ENCODE data around the gene PRRT1B.
"Not testable (repeated sequence)": the region's sequence is repeated elsewhere in the genome, so short reads cannot be mapped to it uniquely, and the experiment has no call there.

PRRT1B gene

DNA sequence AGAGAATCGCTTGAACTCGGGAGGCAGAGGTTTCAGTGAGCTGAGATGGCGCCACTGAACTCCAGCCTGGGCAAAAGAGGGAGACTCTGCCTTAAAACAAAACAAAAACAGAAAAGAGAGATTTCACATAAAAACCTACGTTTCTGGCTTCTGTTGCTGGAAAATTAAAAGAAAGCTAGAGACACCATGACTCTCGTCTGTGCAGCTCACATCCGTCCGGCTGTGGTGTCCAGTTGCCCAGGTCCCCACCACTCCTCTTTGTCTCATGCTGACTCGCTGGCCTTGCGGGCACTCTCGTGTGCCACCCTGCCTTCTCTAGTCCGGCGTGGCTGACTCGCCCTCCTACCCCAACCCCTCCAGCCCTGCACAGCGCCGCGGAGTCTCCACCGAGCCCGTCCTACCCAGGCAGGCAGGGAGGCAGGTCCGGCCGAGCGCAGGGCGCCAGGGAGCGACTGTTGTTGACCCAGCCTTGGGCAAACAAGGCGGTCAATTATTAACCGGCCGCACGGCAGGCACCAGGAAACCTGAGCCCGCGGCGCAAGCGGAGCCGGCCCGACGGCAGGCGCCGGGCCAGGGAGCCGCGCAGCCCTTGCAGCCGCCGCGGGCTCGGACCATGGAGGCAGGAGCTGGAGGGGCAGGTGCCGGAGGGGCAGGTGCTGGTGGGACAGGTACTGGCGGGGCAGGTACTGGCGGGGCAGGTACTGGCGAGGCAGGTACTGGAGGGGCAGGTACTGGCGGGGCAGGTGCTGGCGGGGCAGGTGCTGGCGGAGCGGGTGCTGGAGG lies at the start of gene PRRT1B:
Gene PRRT1B (plus strand): TSS at position 521 of the 783 bp plus-strand sequence. CDS start 93 bp downstream, at position 614.
- DNase-seq, result no peak

DNA sequence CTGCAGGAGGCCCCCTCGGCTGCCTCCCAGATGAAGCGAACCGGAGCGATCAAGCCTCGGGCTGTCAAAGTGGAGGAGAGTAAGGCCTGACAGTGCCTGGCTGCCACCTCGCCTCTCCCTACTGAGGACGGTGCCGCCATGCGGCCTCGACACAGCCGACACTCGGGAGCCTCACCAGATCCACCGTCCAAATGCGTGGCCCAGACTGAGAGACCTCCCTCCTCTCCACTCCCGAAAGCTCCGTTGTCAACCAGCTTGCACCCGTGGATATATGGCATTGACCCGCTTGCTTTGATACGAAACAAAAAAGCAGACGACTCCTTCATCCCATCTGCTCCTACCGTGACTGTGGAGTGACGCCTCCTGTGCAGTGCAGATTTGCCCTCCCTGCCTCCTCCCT lies 49.5 kb upstream of the PRRT1B start:
- DNase-seq, result no peak

DNA sequence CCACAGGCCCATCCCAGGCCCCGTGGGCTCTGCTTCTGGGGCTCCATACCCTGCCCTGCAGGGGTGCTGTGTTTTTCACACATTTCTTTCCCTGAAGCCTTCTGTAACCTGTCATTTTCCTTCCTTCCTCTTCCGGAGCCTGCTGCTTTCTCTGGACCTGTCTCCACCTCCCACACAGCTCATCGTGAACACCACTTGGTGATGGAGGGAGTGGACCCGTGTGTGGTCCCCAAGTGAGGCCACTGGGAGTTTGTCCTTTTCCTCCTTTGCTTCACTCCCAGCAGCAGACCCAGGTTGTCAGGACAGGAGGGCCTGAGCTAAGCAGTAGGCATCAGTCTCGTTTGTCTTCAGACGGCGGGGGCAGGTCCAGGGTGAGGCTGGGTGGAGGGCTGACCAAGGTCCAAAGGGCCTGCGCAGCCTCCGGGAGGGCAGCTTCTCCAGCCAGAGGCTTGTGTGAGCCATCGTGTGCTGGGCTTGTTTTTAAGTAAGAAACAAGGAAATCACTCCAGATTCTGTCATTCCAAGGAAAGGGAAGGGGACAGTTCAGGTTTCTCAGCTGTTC lies 48.4 kb upstream of the PRRT1B start:
- no peak for DNase-seq

DNA sequence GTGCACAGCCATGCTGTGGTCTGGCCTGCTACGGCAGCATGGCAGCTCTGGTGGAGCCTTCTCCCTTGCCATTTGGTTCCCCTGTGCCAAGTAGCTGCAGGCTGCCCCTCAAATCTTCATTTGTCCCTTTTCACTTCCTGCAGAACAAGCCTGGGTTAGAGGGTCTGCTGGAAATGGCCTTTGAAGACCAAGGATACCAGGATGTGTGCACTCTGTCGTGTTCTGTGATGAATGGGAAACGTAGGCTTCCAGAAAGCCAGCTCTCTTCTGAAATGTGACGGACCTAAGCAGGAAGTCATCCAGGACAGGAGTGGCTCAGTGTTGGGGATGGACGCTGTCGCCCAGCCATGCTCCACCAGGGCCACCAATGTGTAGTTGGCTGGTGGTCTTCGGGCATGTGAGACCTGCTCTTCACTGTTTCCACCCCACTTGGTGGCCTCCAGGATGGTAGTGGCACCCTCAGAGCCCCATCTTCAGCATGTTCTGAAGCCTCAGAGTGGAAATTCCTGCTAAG lies 46.0 kb upstream of the PRRT1B start:
- DNase-seq, result no peak

DNA sequence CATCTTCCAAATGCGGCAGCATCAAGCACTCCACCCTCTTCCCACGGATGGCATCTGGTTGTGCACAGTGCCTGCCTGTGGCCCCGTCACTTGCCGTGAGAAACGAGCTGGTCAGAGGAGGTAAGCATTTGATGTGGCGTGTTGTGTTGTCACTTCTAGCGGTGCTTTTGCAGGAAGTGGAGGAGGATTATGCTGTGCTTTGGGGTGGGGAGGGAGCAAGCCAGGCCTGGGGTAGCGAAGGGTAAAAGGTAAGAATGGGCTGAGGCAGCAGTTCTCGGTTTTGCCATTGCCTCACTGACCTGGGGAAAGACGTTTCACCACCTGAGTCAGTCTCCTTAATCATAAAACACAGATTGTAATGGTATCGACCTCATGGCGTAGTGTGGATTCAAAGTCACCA lies 44.9 kb upstream of the PRRT1B start:
- no peak for DNase-seq

DNA sequence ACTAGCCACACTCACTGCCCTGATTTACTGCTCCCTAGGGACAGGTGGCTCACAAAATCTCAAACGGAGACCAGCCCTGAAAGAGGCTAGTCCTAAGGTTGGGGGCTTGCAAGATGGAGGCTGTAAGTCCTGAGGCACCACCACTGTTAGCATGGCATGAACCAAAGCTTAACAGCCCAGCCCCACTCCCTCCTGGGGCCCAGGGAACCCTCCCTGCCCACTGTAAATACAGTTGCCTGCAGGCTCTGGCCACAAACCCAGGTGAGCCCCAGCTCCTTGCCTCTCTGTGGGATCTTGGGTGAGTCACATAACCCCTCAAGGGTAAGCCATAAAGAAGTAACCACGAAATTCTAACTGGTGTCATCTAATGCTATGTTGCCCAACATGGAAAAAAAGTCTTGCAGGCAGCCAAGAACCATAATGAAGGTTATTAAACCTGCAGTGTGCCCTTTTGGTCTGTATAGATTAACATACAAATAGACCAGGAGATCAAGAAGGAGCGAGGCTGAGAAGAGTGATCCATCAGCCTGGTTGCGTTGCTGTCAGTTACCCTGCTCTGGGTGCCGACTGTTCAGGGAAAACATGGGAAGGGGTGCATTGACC lies 44.3 kb upstream of the PRRT1B start:
- DNase-seq, result no peak

DNA sequence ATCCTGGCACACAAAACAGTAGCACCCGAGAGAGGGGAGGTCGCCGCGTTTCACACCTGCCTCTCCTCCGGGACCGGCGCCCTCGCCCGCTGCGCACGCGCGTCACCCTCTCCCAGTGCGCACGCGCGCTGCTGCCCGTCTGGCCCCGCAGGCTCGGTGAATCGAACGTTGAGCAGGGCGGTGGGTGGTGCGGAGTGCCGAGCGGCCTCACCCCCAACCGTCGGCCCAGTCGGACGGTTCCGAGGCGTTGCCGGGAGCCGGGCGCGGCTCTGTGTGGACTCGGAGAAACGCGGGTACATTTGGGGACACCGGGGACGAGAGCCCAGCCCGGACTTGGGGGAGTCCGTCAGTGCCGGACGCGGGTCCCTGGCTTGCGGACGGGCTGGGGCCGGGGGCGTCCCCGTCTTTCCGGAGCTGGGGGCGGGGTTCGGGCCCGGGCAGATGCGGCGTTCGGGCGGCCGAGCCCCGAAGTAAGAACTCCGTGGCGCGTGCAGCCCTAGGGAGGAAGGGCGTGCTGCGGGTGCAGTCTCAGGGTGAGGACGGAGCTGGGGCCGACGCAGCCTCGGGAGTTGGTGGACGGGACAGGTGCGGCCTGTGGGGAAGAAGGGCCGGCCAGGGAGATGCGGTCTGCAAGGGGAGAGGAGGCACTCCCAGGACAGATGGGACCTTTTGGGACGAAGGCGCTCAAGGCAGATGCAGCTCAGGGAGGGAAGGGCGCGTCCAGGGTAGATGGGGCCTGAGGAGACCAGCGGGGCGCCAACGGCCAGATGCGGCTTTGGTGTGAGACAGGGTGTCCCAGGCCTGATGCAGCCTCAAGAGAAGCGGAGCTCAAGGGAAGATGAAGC lies 42.3 kb upstream of the PRRT1B start, which contains the start of gene POMT1:
Gene POMT1 (plus strand): TSS at position 138 of the 845 bp plus-strand sequence. CDS start 1,301 bp downstream, outside the sequence.
- DNase-seq, result peak; percentile 71

DNA sequence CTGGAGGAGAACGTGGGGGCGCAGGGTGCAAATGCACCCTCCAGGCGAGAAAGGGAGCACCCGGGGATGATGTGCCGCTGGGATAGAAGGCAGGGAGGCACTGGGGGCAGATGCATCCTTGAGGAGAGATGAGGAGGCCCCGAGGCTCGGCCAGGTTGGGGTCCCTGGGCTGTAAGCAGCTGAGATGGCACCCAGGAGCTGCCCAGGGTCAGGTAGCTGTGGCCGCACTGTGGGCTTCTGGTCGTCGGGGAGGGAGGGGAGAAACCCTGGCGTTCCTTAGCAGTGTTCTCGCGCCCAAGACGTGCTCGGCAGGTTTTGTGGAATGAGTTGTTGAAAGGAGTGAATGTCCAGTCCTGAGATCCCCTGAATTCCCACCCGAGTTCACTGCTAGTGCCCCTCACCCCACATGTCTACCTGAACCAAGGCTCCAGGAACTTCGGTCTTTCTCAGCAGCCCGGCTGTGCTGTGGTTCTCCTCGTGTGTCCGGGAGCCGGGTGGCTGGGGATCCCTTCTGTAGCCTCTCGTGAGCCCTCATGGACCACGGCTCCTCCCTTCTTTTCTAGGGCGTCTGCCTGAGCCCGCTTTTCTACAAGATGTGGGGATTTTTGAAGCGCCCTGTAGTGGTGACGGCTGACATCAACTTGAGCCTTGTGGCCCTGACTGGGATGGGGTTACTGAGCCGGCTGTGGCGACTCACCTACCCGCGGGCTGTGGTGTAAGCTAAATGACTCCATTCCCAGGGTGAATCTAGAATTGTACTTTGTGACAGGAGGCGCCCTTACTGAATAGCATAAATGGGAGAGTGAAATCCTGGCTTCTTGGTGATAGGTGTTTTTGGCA lies 41.5 kb upstream of the PRRT1B start:
- DNase-seq, result no peak

DNA sequence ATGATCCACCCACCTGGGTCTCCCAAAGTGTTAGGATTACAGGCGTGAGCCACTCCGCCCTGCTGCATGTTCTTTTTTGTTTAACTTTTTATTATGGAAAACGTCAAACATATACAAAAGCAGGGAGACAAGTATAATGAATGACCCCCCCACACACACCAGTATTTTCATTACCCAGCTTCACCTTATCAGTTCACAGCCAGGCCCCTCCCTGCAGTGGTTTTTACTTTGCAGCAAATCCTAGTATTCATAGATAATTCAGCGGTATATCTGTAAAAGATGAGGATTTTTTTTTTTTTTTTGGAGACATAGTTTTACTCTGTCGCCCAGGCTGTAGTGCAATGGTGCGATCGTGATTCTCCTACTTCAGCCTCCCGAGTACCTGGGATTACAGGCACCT lies 40.3 kb upstream of the PRRT1B start:
- DNase-seq, result no peak

DNA sequence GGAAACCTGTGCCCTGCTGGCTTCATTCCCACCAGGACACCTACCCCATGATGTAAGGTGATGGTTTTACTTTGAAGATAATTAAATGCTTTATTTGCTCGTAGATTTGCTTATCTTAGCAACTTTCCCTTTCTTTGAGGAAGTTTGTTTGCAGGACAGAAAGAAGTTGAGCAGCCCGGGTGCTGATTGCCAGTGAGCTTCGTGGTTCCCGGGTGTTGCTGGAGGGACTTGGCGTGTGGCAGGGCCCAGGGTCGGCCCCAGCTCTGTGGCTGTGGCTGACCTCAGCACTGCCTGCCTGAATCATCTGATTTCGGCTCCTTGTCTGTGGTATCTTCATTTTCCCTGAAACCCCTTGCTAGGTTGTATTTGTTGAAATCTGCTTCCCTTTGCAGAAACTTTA lies 33.9 kb upstream of the PRRT1B start:
- DNase-seq, result no peak

DNA sequence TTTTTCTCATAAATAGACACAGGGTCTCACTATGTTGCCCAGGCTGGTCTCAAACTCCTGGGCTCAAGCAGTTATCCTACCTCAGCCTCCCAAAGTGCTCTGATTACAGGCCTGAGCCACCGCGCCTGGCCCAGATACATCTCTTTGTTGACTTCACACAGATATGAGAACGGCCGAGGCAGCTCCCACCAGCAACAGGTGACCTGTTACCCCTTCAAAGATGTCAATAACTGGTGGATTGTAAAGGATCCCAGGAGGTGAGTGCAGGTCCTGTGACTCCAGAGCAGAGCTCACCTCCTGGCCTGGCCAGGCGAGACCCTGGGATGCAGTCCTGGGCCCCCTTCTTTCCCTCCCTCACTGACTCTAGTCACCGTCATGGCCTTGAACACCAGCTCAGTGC lies 33.4 kb upstream of the PRRT1B start:
- no peak for DNase-seq

DNA sequence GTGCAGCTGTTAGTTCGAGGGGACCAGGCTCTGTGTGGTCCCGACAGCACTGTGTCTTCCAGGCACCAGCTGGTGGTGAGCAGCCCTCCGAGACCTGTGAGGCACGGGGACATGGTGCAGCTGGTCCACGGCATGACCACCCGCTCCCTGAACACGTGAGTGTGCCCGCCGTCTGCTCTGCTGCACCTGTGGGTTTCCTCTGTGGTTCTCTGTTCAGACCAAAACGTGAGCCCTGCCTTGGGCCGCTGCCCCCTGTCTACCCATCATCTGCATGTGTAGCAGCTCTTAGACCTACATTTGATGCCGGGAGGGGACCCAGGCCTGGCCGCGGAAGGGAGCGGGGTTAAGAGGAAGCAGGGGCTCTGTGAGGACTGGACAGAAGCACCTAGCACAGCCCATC lies 32.1 kb upstream of the PRRT1B start:
- DNase-seq, result no peak

DNA sequence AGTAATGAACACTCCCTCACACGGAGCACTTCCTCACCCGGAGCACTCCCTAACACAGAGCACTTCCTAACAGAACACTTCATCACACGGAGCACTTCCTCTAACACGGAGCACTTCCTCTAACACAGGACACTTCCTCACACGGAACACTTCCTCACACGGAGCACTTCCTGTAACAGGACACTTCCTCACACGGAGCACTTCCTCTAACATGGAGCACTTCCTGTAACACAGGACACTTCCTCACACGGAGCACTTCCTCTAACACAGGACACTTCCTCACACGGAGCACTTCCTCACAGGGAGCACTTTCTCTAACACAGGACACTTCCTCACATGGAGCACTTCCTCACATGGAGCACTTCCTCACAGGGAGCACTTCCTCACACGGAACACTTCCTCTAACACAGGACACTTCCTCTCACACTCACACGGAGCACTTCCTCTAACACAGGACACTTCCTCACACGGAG lies 29.7 kb upstream of the PRRT1B start:
- DNase-seq, result not testable (repeated sequence)

DNA sequence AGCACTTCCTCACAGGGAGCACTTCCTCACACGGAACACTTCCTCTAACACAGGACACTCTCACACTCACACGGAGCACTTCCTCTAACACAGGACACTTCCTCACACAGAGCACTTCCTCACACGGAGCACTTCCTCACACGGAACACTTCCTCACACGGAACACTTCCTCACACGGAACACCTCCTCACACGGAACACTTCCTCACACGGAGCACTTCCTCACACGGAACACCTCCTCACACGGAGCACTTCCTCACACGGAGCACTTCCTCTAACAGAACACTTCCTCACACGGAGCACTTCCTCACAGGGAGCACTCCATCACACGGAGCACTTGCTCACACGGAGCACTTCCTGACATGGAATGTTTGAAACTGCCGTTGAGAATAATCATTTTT lies 29.2 kb upstream of the PRRT1B start:
- DNase-seq, result no peak

DNA sequence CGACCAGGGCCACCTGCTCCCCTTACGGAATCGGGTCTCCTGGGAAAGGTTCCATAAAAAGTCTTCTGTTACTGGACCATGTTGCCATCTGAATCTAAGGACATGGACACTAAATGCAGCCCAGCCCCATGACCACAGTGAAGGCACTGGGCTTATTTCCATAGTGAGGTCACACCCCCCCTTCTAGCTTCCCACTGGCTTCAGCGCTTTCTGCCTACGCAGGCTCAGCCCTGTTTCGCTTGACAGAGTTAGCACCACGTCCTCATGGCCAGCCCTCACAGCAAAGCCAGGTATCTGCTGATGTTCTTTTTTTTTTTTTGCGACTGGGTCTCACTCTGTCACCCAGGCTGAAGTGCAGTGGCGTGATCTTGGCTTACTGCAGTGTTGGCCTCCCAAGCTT lies 28.4 kb upstream of the PRRT1B start:
- no peak for DNase-seq

DNA sequence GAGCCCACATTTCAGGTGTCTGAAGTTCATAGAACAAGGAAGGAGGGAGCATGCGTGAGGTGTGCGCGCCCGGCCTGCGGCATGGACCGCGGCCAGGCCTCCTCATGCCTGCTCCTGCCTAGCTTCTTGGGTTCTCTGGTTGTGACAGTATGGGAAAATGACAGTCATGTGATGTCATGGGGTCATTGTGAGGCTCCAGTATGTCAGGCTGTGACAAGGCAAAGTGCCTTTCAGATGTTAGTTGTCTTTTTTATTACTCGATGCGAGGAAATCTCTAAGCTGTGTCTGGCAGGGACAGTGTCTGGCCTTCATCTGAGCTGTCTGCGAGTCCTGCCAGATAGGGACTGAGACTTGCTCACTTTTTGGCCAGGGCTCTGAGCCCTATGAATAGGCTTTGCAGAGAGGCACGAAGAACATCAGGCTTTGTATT lies 27.5 kb upstream of the PRRT1B start:
- no peak for DNase-seq

DNA sequence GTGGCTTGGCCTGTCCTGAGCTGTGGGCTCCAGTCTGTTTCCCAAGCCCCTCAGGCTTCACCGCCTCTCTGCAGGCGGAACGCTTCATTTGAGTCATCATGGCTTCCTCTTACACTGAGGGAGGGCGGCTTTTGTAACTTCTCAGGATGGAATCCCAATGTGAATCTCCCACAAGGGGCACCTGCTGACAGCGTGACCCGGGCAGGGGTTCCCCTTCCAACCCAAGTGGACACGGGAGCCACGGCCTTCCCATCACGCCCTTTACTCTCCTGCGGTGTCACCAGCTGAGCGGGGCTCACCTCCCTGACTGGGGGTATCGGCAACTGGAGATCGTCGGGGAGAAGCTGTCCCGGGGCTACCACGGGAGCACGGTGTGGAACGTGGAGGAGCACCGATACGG lies 26.8 kb upstream of the PRRT1B start:
- no peak for DNase-seq

DNA sequence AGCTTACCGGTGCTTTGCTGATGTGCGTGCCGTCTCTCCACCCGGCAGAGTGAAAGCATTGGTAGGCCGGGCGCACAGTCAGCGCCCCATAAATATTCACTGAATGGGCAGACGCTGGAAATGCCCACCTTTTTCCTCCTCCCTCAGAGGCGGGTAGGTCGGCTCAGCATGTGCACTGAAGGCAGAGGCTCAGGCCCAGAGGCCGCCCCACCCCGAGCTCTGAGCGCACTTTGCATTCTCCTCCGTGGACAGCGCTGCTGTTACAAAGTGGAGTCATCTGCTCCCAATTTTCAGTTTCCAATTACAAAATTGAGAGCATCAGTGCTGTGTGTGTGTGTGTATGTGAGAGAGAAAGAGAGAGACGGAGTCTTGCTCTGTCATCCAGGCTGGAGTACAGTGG lies 24.8 kb upstream of the PRRT1B start:
- DNase-seq, result no peak

DNA sequence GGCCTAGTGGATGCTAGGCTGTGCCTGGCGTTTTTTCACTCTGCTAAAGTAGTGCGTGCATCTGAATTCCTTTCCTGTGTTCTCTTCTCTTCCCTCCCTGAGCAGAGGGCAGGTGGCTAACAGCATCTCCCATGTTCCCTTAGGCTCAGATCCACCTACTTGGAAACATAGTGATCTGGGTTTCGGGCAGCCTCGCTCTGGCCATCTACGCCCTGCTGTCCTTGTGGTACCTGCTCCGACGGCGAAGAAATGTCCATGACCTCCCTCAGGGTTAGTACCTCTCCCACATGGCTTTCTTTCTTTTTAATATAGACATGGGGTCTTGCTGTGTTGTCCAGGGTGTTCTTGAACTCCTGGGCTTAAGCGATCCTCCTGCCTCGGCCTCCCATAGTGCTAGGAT lies 24.1 kb upstream of the PRRT1B start:
- no peak for DNase-seq

DNA sequence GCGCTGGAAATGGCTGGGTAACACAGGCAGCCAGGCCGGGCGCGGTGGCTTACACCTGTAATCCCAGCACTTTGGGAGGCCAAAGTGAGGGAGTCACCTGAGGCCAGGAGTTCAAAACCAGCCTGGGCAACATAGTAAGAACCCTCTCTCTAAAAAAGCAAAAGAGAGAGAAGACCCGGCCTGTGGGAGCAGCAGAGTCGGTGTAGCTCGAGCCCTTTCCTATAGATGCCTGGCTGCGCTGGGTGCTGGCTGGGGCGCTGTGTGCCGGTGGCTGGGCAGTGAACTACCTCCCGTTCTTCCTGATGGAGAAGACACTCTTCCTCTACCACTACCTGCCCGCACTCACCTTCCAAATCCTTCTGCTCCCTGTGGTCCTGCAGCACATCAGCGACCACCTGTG lies 23.5 kb upstream of the PRRT1B start:
- DNase-seq, result no peak

DNA sequence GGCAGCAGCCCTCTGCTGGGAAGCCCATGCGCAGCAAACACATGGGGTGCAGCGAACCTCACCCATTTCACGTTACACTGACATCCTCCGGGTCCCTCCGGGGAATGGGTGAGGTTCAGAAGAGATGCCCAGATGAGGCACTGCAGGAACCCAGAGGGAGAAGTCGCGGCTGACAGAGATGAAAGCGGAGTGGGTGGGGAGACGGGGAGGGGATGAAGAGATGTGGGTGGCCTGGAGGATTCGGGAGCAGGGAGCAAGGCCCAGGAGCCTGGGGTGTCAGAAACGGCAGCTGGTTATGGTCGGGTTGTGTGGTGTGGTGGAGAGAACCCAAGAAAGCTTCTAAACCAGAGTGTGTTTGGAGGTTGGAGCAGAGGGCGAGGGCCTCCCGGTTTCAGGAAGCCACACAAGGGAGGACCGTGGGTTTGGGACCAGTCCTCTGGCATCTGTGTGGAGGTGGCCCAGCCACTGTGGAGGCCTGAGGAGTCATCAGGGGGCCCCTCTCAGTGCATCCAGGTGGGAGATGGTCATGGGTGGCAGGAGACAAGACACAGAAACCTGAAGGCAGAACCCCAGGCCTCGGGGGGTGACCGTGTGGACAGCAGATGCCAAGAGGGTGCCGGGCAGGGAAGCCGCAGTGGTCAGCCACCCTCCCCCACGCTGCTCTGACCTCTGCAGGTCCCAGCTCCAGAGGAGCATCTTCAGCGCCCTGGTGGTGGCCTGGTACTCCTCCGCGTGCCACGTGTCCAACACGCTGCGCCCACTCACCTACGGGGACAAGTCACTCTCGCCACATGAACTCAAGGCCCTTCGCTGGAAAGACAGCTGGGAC lies 22.9 kb upstream of the PRRT1B start:
- no peak for DNase-seq
